Naive B cell (primary cell): ENCODE measurements around the gene TMEM9. TPM values are rescaled to one million over a fixed set of nuclear protein-coding genes. Genes with fewer than 3 reads are reported as not detected.

Experiments
- ATAC-seq, 2 donors: fragments of 150-1000 bp; cut with Tn5 transposase; 2 replicates each; pipeline ENCODE4 v1.10.0; 2021; ENCODE audit warnings: low read depth in 2 of 2, mild to moderate bottlenecking in 2 of 2, moderate library complexity in 2 of 2
- DNase-seq: peaks from one replicate; pipeline ENCODE4 v3.0.0; 2022
- H3K27ac Mint-ChIP-seq, 6 donors: one replicate each; pipeline ENCODE4 v1.8.0; 2020 to 2022; ENCODE audit warnings: mild to moderate bottlenecking in 6 of 6, mixed read lengths in 6 of 6, moderate library complexity in 5 of 6, inconsistent platforms in 2 of 6
- H3K27me3 Mint-ChIP-seq, 3 donors: one replicate each; pipeline ENCODE4 v1.8.0; 2021 to 2022; ENCODE audit warnings: mixed read lengths in 3 of 3, mild to moderate bottlenecking in 1 of 3
- H3K36me3 Mint-ChIP-seq, 2 donors: one replicate each; pipeline ENCODE4 v1.8.0; 2020 to 2022; ENCODE audit warnings: mixed read lengths in 2 of 2, inconsistent platforms in 1 of 2, mild to moderate bottlenecking in 1 of 2
- H3K4me1 Mint-ChIP-seq, 3 donors: one replicate each; pipeline ENCODE4 v1.8.0; 2020 to 2022; ENCODE audit warnings: mixed read lengths in 3 of 3, inconsistent platforms in 1 of 3, mild to moderate bottlenecking in 1 of 3, moderate library complexity in 1 of 3
- H3K4me3 Mint-ChIP-seq, 8 donors: one replicate each; pipeline ENCODE4 v1.8.0; 2020 to 2022; ENCODE audit warnings: mild to moderate bottlenecking in 8 of 8, mixed read lengths in 8 of 8, moderate library complexity in 8 of 8, inconsistent platforms in 2 of 8
- H3K9me3 Mint-ChIP-seq, 7 donors: one replicate each; pipeline ENCODE4 v1.8.0; 2020 to 2022; ENCODE audit warnings: mixed read lengths in 7 of 7, mild to moderate bottlenecking in 5 of 7, inconsistent platforms in 2 of 7, moderate library complexity in 1 of 7
- polyA plus RNA-seq, 6 donors: library from polyadenylated mRNA; unstranded; fragments of 300-500 nt; fragmentation: Illumina TruSeq; gene quantifications; one replicate each; pipeline ENCODE4 v1.2.3, GENCODE V29; 2021; ENCODE audit warnings: low read depth in 6 of 6

TMEM9 gene
- polyA plus RNA-seq, 6 donors from 2014 or later, result 24.6 to 43.5 (median 31.4) TPM

DNA sequence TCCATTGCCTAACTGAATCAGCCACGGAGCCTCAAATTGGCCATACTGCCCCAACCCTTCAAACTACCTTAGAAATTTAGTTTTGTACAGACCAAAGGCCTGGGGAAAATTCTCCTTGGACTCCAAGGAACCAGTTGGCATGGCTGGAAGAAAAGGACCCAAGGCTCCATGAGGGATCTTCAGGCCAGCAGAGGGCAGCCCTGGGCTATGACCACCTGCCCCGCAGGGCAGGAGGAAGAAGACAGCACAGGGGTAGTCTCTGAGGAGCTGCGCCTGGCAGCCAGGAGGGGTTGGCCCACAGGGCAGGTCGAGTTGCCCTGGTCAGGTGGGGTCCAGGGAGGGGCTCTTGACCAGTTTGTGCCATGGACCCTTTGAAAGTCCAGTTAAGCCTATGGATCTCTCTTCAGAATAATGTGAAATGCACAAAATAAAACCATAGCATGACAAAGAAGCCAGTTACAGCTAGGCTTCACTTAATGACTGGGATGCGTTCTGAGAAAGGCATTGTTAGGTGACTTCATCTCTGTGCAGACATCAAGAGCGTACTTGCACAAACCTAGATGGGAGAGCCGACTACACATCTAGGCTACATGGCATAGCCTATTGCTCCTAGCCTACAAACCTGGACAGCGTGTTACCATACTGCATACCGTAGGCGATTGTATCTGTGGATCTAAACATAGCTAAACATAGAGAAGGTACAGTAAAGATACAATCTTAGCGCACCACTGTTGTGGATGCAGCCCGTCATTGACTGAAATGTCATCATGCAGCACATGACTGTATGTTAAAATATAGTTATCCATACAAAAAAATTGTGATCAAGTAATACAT is 68.2 kb downstream of the TMEM9 start:
- no peak overlapping the region for H3K4me3 Mint-ChIP-seq
- H3K27me3 Mint-ChIP-seq, result peaks cover 13 to 26% (median 23%) of the 10 kb centered on the region in 3 donors

More for the DNA sequence above, 68.2 kb downstream of the TMEM9 start:
- Mint-ChIP-seq H3K36me3 (no peaks in the 10 kb centered on the region), H3K4me1 (no peaks in the 10 kb centered on the region), H3K9me3 (no peaks in the 10 kb centered on the region), H3K27ac (peak overlapping the region in 1 of 6 donors; percentile 67)
- DNase-seq (peak; percentile 5), ATAC-seq (no peak)

Other genes starting within 250 kb of the TMEM9 start
- gene KIF21B, start 130.8 kb downstream of the TMEM9 start, polyA plus RNA-seq, result 1 to 10 TPM; 1.6 to 6.7 (median 2.5) TPM
- gene CACNA1S, start 42.0 kb downstream of the TMEM9 start, polyA plus RNA-seq, result not detected
- not detected for gene ASCL5, start 27.3 kb downstream of the TMEM9 start, polyA plus RNA-seq
- not detected for gene IGFN1, start 36.4 kb upstream of the TMEM9 start, polyA plus RNA-seq
- not detected for gene PKP1, start 129.0 kb upstream of the TMEM9 start, polyA plus RNA-seq
- gene TNNT2, start 223.2 kb upstream of the TMEM9 start, polyA plus RNA-seq, result not detected
- not detected for gene LAD1, start 244.8 kb upstream of the TMEM9 start, polyA plus RNA-seq